GM21717 (cell line): Measurements from ENCODE around the gene SELENOP.
"Not testable (repeated sequence)": the region's sequence is repeated elsewhere in the genome, so short reads cannot be mapped to it uniquely, and the experiment has no call there.

Experiments
- ATAC-seq: cut with Tn5 transposase; IDR thresholded peaks from one replicate; pipeline ENCODE4 v1.9.1; 2021; ENCODE audit warnings: mild to moderate bottlenecking, moderate library complexity; ENCODE audit not compliant: unreplicated experiment

SELENOP gene

GRCh38 chr5:42811591-42812446 lies at the start of gene SELENOP:
TSS of gene SELENOP (minus strand) at chr5:42811892. CDS start at chr5:42808353, 3,539 bp downstream.
- no peak for ATAC-seq

GRCh38 chr5:42858687-42859086 lies 47.0 kb upstream of the SELENOP start:
- no peak for ATAC-seq

DNA sequence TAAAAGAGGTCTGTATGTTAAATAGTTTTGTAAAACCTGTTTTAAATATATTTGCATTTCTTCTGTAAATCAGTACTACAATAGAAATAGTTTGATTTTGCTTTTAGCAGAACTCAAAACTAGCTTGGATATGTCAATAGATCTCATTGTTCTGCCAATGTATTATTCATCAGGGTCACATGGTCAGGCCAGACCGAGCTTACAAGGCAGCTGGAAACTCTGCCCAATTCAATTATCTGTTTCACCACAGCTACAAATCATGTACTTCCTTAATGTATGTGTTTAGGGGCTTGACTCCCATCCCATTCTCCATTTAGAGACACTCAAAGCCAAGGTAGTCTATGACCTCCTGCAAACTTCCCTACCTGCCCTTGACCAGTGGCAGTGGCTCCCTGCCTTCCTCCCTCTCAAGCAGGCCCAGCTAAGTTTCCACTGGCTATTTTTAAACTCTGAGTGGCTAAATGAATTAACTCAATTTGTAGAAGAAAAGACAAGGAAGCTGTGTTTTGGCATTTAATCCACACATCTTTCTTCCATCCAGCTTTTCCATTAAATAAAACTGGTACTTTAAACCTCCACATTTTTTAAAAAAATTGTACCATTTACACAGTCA lies 46.4 kb upstream of the SELENOP start:
- no peak for ATAC-seq

DNA sequence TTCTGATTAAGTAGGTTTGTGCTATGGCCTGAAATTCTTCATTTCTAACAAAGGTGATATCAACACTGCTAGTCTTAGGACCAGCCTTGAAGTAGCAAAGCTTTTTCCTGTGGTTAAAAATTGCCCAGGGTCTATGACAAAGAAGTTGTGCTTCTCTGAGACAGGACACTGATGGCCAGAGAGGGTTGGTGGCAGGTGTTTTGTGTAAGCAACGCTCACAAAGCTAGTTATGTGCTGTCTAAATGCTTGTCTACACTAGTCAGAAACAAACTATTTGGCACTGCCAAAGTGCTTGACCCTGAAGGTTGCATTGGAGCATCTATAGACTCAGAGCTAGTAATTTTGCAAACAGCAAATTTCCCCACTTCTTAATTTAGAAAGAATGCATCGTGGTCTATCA lies 44.1 kb upstream of the SELENOP start:
- ATAC-seq = no peak

GRCh38 chr5:42855386-42855785 lies 43.7 kb upstream of the SELENOP start:
- no peak for ATAC-seq

DNA sequence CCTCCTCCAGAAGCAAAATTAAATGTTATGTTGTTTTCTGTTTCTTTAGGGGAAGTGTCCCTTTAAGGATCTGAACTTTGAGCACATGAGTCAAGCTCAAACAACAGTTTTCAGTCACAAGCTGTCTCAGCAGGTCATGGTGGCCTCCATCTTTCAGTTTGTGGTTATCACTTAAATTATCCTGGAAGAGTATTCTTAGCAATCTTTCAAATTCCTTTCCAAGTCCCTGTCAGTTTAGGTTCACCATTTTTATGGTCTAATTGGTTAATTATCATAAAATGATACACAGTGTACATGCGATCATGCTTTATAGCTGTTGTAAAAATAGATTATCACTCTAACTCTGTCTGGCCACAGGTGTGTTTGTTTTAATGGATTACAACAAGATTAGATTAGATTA lies 43.1 kb upstream of the SELENOP start:
- no peak for ATAC-seq

GRCh38 chr5:42852826-42853225 lies 41.1 kb upstream of the SELENOP start:
- no peak for ATAC-seq

DNA sequence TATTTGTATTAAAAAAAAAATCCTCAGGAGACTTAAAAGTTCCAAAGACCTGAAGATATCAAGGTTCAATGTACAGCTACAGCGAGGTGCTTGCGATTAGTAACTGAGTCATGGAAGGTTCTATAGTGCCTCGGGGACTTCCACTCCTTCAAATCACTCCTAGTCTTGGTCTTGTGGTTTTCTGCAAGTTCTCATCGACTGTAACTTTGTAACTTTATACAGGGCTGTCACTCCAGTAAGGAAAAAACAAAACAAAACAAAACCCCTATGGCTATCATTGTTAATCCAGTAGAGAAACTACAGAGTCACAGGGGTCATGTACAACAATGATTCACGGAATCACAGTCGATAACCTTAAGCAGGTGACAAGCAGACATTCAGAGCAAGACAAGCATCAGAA lies 39.8 kb upstream of the SELENOP start:
- ATAC-seq = no peak

GRCh38 chr5:42848545-42848944 lies 36.9 kb upstream of the SELENOP start:
- ATAC-seq = no peak

DNA sequence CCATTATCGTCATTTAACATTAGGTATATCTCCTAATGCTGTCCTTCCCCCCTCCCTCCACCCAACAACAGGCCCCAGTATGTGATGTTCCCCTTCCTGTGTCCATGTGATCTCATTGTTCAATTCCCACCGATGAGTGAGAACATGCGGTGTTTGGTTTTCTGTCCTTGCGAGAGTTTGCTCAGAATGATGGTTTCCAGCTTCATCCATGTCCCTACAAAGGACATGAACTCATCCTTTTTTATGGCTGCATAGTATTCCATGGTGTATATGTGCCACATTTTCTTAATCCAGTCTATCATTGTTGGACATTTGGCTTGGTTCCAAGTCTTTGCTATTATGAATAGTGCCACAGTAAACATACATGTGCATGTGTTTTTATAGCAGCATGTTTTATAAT lies 32.7 kb upstream of the SELENOP start:
- ATAC-seq = not testable (repeated sequence)

DNA sequence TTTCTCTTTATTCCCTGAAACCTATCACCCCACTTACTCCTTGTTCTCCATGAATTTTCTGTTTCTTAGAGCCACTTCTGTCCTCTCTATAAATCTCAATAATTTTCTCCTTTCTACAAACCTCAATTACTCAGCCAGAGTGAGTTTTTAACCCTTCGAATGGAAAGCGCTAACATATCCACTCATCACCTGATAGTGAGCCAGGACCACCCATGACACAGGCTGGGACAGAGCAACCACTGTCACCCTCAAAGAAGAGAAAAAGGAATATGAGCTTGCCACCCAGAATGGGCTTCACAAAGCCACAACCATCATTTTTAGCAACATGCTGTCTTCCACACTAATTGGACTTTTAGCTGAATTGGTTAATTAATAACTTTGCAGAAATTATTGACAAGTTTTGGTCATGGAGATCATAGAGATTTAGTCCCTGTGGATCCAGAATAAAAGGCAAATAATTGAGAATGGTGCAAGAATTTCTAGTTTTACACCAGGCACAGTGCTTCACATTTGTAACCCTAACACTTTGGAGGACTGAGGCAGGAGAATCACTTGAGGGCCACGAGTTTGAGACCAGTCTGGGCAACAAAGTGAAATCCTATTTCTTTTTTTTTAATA lies 32.1 kb upstream of the SELENOP start:
- ATAC-seq = no peak

DNA sequence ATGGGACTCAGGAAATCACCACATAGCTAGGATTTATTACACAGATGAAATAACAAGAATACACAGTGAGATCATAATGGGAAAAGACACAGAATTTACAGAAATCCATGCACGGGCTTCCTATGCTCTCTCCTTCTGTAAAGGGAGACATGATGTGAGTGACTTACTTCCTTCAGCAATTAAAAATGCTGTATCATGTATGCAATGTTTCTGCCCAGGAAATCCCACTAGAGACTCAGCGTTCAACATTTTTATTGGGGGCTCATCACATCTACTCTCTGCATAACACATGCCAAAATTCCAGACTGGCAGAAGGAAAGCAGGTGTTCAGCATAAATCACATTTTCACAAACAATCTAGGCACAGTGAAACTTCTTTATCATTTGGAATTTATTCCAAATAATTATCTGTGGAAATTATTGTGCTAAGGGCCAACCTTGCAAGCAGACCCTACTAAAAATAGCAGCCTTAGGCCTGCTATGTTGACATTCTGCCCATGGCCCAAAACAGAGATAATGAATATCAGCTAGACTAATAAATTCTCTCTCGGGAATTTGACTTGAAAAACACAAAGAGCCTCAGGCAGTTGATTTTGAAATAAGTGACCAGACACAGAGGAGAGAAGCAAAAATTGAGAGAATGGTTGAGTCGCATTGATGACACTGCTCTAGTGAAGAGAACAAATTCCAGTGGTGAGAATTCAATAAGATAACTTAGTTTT lies 31.4 kb upstream of the SELENOP start:
- ATAC-seq = no peak

DNA sequence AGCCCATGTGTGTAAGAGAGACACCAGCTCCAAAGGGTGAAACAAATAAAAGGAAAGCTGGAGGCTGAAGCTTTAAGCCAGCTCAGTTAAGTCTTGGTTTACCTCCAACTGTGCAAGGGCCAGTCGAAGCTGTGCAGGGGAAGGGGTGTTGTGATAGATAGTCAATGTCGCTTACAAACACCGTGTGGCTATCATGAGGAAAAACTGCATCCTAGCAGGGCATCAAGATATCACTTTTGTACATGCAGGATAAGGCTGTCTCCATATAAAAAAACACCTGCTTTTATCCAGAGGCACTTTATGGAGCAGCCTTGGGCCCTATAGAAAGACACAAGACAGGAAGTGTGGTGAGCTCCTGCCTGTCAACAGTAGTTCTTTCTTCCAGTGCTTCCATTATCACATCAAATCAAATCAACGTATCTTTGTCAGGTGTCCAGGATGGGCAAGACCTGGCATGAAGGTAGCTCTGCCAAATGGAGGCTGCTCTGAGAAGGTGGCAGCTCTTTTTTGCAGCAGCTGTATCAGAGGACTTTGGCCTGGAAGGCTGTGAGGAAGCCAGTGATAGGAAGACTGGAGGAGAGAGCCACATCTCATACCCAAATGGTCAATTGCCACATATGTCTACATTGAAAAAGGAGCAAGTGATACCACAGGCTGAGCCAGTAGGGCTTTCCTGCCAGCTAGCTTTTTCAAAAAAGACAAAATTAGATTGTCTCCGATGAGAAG lies 29.3 kb upstream of the SELENOP start:
- no peak for ATAC-seq

GRCh38 chr5:42840269-42840668 lies 28.6 kb upstream of the SELENOP start:
- ATAC-seq = no peak

- no peak for ATAC-seq
Observed at GRCh38 chr5:42839196-42839595, 27.5 kb upstream of the SELENOP start.

- ATAC-seq = no peak
Observed at GRCh38 chr5:42837601-42838000, 25.9 kb upstream of the SELENOP start.

GRCh38 chr5:42836070-42836769 lies 24.5 kb upstream of the SELENOP start:
- ATAC-seq = no peak

DNA sequence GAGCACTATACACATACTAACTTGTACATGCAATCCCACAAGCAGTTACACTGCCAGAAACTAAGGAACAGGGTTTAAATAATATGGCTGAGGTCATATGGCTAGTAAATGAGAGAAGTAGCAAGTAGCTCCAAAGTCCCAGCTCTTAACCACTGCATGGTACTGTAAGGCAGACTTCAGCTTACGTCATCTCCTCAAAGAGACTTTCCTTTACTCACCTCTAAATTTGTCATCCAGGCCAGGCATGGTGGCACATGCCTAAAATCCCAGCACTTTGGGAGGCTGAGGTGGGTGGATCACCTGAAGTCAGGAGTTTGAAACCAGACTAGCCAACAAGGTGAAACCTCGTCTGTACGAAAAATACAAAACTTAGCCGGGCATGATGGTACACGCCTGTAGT lies 20.4 kb upstream of the SELENOP start:
- no peak for ATAC-seq

GRCh38 chr5:42830924-42831323 lies 19.2 kb upstream of the SELENOP start:
- ATAC-seq = no peak

DNA sequence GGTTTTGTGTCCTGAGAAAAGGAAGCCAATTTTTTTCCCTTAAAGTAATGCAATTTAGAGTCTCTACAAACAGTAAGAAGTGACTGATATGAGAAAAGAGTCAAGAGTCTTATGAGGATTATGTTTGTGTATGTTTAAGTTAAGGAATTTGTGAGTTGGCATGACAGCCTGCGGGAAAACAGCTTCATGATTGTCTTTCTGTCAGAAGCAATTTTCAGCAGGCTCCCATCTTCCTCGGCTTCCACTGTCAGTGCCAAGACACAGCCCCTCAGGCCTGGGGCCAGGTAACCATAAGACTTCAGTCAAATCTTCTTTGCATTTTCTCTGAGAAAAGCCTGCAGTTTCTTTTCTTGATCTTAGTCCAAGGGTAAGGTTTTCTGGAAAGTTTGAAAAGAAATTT lies 17.0 kb upstream of the SELENOP start:
- no peak for ATAC-seq
